T-helper 22 cell (primary cell): ENCODE results near the gene ZNF414.

ENCODE experiments used
- DNase-seq: peaks from one replicate; pipeline ENCODE4 v3.0.0-alpha.2; 2020; ENCODE audit warnings: low read depth

Gene ZNF414

GRCh38 chr19:8463365-8463764 is 50.6 kb downstream of the ZNF414 start:
- DNase-seq, result no peak

- no peak for DNase-seq
These were observed 51.4 kb downstream of the ZNF414 start for GRCh38 chr19:8462571-8462970.

GRCh38 chr19:8461891-8462290 is 52.1 kb downstream of the ZNF414 start:
- no peak for DNase-seq

- no peak for DNase-seq
These were observed 52.6 kb downstream of the ZNF414 start for GRCh38 chr19:8461376-8461775.

- no peak for DNase-seq
These were observed 53.3 kb downstream of the ZNF414 start for GRCh38 chr19:8460516-8461298.
